GM12875 (cell line): Measurements from ENCODE around the gene CARS1.

Experiments
- H3K4me3 ChIP-seq: one replicate; pipeline ENCODE4 v1.5.1; 2011; ENCODE audit warnings: low read depth, low read length, control low read depth
- TF ChIP-seq, protein P1 (sequence below): IDR thresholded peaks from 2 replicates; pipeline ENCODE4 v1.5.1; 2011; ENCODE audit warnings: low read depth, mild to moderate bottlenecking, control low read depth, inconsistent platforms, low read length, moderate library complexity, borderline replicate concordance; ENCODE audit not compliant: insufficient read depth

Gene CARS1

DNA sequence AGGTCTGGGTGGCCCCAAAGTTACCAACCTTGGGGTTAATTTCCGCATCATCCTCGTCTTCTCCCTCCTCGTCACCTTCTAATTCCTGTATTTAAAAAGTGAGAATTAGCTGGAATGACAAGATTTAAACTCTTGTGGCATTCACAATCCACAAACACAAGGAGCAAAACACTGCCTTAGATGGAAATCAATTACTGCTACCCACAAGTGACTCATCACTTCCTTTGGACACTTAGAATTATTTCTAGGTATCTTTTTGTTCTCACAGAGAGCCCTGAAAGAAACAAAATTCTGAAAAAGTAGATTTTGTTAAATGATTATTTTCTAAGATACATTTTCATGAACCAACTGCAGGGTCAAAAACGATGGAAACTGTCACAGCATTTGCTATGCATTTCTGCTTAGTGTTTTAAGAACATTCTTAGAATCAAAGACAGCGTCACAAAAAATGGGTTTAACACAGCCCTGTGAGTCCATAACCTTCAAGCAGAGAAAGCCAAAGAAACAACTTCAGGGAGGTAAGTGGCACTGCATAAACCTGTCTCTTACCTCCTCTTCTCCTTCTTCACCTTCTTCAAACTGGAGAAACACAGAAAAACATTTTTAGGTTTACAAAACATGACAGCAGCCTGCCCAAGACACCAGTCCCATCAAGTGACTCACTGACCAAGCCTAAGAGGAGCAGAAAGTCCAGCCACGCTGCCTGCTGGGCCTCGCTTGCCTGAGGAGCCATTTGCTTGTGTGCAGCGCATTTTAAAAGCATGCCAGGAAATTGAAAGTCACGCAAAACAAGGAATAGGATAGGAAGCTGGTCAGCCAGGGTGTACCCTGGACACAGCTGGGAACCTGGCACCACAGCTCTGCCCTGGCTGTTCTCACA is 105.8 kb downstream of the CARS1 start:
- TF ChIP-seq, protein P1, sequence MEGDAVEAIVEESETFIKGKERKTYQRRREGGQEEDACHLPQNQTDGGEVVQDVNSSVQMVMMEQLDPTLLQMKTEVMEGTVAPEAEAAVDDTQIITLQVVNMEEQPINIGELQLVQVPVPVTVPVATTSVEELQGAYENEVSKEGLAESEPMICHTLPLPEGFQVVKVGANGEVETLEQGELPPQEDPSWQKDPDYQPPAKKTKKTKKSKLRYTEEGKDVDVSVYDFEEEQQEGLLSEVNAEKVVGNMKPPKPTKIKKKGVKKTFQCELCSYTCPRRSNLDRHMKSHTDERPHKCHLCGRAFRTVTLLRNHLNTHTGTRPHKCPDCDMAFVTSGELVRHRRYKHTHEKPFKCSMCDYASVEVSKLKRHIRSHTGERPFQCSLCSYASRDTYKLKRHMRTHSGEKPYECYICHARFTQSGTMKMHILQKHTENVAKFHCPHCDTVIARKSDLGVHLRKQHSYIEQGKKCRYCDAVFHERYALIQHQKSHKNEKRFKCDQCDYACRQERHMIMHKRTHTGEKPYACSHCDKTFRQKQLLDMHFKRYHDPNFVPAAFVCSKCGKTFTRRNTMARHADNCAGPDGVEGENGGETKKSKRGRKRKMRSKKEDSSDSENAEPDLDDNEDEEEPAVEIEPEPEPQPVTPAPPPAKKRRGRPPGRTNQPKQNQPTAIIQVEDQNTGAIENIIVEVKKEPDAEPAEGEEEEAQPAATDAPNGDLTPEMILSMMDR: no peak
- H3K4me3 ChIP-seq: no peak overlapping the region
